ENCODE data around the gene POLR3H.

Gene POLR3H

DNA sequence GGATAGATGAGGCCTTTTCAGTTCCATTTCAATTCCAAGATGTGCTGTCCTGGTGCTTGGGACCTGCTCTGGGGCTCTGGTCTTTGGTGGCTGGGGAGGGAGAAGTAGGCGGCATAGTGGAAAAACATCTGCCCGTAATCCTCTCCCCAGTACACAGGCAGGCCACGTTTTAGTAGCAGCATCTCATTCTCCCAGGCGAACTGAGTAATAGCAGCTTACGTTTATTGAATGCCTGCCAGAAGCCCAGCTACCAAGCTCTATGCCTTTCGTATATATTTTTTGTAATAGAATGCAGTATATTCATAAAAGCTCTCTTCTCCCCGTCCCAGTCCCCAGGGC lies 63.9 kb downstream of the POLR3H start:
- DNase-seq, result no peak

- DNase-seq, result no peak
Observed at GRCh38 chr22:41479671-41480396, 64.4 kb downstream of the POLR3H start.

- DNase-seq, result no peak
Observed at GRCh38 chr22:41478891-41479521, 65.3 kb downstream of the POLR3H start.

DNA sequence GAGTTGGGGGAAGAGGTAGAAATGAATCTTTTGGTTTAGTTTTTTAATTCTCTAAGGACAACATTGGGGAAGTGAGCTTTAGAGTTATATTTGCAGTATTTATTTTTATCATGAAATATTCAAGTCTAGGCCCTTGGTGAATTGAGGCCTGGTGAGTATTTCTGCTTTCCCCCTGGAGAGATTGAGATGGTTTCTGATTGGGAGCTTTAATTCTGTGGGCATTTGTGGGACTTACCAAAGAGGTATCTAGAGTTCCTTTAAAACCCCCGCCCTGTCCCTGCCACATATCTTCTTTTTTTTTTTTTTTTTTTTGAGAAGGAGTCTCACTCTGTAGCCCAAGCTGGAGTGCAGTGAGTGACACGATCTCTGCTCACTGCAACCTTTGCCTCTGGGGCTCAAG lies 65.8 kb downstream of the POLR3H start:
- no peak for DNase-seq
